Measurements from ENCODE around the gene ZSWIM4.
A peak's percentile ranks its signal among the peaks of the same experiment; 100 is the strongest.

Gene ZSWIM4

GRCh38 chr19:13848798-13849676 is 53.8 kb downstream of the ZSWIM4 start:
- TF ChIP-seq, protein P1, sequence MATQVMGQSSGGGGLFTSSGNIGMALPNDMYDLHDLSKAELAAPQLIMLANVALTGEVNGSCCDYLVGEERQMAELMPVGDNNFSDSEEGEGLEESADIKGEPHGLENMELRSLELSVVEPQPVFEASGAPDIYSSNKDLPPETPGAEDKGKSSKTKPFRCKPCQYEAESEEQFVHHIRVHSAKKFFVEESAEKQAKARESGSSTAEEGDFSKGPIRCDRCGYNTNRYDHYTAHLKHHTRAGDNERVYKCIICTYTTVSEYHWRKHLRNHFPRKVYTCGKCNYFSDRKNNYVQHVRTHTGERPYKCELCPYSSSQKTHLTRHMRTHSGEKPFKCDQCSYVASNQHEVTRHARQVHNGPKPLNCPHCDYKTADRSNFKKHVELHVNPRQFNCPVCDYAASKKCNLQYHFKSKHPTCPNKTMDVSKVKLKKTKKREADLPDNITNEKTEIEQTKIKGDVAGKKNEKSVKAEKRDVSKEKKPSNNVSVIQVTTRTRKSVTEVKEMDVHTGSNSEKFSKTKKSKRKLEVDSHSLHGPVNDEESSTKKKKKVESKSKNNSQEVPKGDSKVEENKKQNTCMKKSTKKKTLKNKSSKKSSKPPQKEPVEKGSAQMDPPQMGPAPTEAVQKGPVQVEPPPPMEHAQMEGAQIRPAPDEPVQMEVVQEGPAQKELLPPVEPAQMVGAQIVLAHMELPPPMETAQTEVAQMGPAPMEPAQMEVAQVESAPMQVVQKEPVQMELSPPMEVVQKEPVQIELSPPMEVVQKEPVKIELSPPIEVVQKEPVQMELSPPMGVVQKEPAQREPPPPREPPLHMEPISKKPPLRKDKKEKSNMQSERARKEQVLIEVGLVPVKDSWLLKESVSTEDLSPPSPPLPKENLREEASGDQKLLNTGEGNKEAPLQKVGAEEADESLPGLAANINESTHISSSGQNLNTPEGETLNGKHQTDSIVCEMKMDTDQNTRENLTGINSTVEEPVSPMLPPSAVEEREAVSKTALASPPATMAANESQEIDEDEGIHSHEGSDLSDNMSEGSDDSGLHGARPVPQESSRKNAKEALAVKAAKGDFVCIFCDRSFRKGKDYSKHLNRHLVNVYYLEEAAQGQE (IDR thresholded peaks at IDR 0.05; ENCODE audit: insufficient read depth in 1 of 2, low read depth in 2 of 2, low read length in 2 of 2), result no peak
- no peak for TF ChIP-seq TAF1 (IDR thresholded peaks at IDR 0.05; ENCODE audit: borderline replicate concordance, insufficient read depth, low read length)
- TF ChIP-seq POLR2AphosphoS5 (IDR thresholded peaks at IDR 0.05; ENCODE audit: low read depth, low read length), result no peak
- no peak for TF ChIP-seq FOXP2 (optimal IDR thresholded peaks at IDR 0.05; ENCODE audit: borderline replicate concordance, extremely low read depth, extremely low read length, insufficient read depth)
- TF ChIP-seq SIN3A (IDR thresholded peaks at IDR 0.05; ENCODE audit: borderline replicate concordance, insufficient read depth, low read length), result no peak

- TF ChIP-seq FOXP2 (optimal IDR thresholded peaks at IDR 0.05; ENCODE audit: borderline replicate concordance, extremely low read depth, extremely low read length, insufficient read depth) (peak; percentile 84), TAF1 (IDR thresholded peaks at IDR 0.05; ENCODE audit: borderline replicate concordance, insufficient read depth, low read length) (no peak), POLR2AphosphoS5 (IDR thresholded peaks at IDR 0.05; ENCODE audit: low read depth, low read length) (no peak)
- TF ChIP-seq, protein P1 (IDR thresholded peaks at IDR 0.05; ENCODE audit: insufficient read depth in 1 of 2, low read depth in 2 of 2, low read length in 2 of 2), result no peak
Observed at GRCh38 chr19:13849991-13850909, 55.0 kb downstream of the ZSWIM4 start.

DNA sequence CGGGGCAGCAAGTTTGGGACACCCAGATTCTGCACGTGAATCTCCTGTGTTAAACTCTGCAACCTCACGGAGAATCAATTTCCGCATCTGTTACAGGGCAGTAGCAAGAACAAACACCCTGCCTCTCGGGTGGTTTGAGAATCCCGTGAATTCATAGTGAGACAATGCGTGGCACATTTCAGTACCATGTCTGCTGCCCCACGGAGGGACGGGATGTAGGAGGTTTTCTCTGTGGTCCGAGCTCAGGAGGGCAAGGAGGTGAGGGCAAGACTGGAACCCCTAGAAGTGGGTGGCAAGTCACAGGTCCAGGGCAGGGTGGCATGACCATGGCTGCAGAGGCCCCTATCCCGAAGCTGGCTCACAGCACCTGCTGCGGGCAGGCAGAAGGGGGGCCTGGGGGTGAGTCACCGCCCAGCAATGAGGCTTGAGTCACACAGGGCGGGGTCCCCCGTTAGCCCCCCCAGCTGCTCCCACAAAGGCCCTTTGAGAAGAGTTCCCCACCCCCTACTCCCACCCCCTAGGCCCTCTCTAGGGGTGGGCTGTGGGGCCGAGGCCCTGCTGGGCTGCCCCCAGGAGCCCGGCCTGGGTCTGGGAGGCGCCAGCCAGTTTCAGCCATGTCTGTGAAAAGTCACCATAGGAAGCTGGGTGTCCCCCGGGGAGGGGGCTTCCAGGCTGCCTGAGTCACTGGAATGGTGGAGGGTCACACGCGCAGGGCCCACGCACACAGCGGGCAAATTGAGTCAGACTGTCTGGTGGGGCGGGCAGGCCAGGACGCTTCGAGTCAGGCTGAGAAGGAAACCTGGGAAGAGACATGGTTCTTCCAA is 55.9 kb downstream of the ZSWIM4 start:
- TF ChIP-seq, protein P1 (IDR thresholded peaks at IDR 0.05; ENCODE audit: insufficient read depth in 1 of 2, low read depth in 2 of 2, low read length in 2 of 2), result no peak
- no peak for TF ChIP-seq FOXP2 (optimal IDR thresholded peaks at IDR 0.05; ENCODE audit: borderline replicate concordance, extremely low read depth, extremely low read length, insufficient read depth)
- no peak for TF ChIP-seq TAF1 (IDR thresholded peaks at IDR 0.05; ENCODE audit: borderline replicate concordance, insufficient read depth, low read length)
- TF ChIP-seq POLR2AphosphoS5 (IDR thresholded peaks at IDR 0.05; ENCODE audit: low read depth, low read length), result no peak

DNA sequence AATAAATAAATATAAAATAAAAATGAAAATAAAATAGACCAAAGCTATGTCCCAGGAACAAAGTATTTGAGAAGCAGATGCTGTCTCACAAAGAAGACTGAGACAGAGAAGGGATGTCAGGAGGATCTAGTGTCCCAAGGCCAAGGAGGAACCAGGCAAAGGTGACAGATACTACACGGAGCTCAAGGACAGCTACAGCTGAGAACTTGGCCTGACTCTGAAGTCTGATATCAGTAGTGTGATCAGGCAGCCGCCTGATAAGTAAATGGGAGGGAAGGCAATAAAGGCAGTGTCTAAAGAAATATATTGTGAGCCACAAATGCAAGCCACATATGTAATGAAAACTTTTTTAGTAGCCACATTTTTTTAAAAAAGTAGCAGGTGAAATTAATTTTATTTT is 61.3 kb downstream of the ZSWIM4 start:
- TF ChIP-seq SIN3A (IDR thresholded peaks at IDR 0.05; ENCODE audit: borderline replicate concordance, insufficient read depth, low read length), result no peak
- TF ChIP-seq, protein P1 (IDR thresholded peaks at IDR 0.05; ENCODE audit: insufficient read depth in 1 of 2, low read depth in 2 of 2, low read length in 2 of 2), result no peak
- TF ChIP-seq TAF1 (IDR thresholded peaks at IDR 0.05; ENCODE audit: borderline replicate concordance, insufficient read depth, low read length), result no peak
- TF ChIP-seq FOXP2 (optimal IDR thresholded peaks at IDR 0.05; ENCODE audit: borderline replicate concordance, extremely low read depth, extremely low read length, insufficient read depth), result no peak
- TF ChIP-seq POLR2AphosphoS5 (IDR thresholded peaks at IDR 0.05; ENCODE audit: low read depth, low read length), result no peak
